ENCODE results near the gene SYAP1.

Gene SYAP1

DNA sequence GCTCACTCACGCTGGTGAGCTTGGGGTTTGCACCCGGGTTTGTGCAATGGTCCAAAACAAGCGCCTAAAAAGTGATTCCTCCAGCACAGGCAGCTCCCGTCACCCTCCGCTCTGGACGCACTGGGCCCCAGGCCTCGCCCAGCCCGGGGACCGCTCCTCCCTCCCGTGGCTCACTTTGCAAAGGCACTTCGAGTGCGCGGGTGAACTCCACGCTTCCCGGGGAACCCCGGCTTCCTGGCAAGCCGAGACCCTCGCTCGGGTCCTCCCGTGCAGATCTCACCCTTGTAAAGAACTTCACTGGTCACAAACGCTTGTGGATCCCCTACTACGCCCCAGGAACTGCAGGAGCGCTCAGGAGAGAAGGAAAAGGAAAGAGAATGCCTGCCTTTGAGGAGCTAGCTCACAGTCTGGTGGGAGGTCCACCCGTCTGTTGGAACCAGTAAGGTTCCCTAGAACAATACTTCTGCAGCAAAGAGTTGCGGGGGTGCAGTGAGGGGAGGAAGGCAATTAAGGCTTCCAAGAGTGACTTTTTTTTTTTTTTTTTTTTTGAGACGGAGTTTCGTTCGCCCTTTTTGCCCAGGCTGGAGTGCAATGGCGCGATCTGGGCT, 6.8 kb upstream of the SYAP1 start, which contains the start of gene CTPS2:
Gene CTPS2 (minus strand): TSS at position 122 of the 608 bp plus-strand sequence. CDS start 9,767 bp downstream, outside the sequence.
- TF ChIP-seq TAF1 (IDR thresholded peaks at IDR 0.05; ENCODE audit: borderline replicate concordance, insufficient read depth, low read length) (peak; percentile 65; the same call in 1 of the 2 replicates), POLR2AphosphoS5 (IDR thresholded peaks at IDR 0.05; ENCODE audit: low read depth, low read length) (peak; percentile 41; the same call in 1 of the 2 replicates)
- TF ChIP-seq, protein P1, sequence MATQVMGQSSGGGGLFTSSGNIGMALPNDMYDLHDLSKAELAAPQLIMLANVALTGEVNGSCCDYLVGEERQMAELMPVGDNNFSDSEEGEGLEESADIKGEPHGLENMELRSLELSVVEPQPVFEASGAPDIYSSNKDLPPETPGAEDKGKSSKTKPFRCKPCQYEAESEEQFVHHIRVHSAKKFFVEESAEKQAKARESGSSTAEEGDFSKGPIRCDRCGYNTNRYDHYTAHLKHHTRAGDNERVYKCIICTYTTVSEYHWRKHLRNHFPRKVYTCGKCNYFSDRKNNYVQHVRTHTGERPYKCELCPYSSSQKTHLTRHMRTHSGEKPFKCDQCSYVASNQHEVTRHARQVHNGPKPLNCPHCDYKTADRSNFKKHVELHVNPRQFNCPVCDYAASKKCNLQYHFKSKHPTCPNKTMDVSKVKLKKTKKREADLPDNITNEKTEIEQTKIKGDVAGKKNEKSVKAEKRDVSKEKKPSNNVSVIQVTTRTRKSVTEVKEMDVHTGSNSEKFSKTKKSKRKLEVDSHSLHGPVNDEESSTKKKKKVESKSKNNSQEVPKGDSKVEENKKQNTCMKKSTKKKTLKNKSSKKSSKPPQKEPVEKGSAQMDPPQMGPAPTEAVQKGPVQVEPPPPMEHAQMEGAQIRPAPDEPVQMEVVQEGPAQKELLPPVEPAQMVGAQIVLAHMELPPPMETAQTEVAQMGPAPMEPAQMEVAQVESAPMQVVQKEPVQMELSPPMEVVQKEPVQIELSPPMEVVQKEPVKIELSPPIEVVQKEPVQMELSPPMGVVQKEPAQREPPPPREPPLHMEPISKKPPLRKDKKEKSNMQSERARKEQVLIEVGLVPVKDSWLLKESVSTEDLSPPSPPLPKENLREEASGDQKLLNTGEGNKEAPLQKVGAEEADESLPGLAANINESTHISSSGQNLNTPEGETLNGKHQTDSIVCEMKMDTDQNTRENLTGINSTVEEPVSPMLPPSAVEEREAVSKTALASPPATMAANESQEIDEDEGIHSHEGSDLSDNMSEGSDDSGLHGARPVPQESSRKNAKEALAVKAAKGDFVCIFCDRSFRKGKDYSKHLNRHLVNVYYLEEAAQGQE (IDR thresholded peaks at IDR 0.05; ENCODE audit: insufficient read depth in 1 of 2, low read depth in 2 of 2, low read length in 2 of 2): no peak

GRCh38 chrX:16714504-16714903, 4.9 kb upstream of the SYAP1 start:
- TF ChIP-seq TAF1 (IDR thresholded peaks at IDR 0.05; ENCODE audit: borderline replicate concordance, insufficient read depth, low read length): no peak
- TF ChIP-seq SIN3A (IDR thresholded peaks at IDR 0.05; ENCODE audit: borderline replicate concordance, insufficient read depth, low read length): no peak
- TF ChIP-seq, protein P1 (IDR thresholded peaks at IDR 0.05; ENCODE audit: insufficient read depth in 1 of 2, low read depth in 2 of 2, low read length in 2 of 2): no peak
- TF ChIP-seq POLR2AphosphoS5 (IDR thresholded peaks at IDR 0.05; ENCODE audit: low read depth, low read length): no peak
- TF ChIP-seq FOXP2 (optimal IDR thresholded peaks at IDR 0.05; ENCODE audit: borderline replicate concordance, extremely low read depth, extremely low read length, insufficient read depth): no peak

DNA sequence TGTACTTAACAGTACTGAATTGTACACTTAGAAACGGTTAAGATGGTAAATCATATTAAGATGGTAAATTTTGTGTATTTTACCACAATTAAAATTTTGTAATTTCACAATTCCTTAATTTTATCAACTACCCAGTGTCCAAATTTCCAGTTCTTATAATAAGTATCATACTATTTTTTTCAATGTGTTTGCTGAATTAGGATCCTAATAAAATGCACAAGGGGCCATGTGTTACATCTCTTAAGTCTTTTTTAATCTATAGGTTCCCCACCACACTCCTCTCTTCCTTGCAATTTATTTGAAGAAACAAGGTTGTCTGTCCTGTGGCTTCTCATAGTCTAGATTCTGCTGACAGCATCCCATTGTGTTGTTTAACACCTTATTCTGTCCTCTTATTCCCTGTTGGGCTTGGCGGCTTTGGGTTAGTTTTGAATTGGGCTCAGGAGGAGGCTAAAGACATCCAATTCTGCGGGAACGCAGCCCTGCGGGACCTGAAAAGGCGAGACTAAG, 533 bp upstream of the SYAP1 start:
- TF ChIP-seq TAF1 (IDR thresholded peaks at IDR 0.05; ENCODE audit: borderline replicate concordance, insufficient read depth, low read length): no peak
- TF ChIP-seq, protein P1 (IDR thresholded peaks at IDR 0.05; ENCODE audit: insufficient read depth in 1 of 2, low read depth in 2 of 2, low read length in 2 of 2): no peak
- TF ChIP-seq SIN3A (IDR thresholded peaks at IDR 0.05; ENCODE audit: borderline replicate concordance, insufficient read depth, low read length): no peak
- TF ChIP-seq FOXP2 (optimal IDR thresholded peaks at IDR 0.05; ENCODE audit: borderline replicate concordance, extremely low read depth, extremely low read length, insufficient read depth): no peak
- no peak for TF ChIP-seq POLR2AphosphoS5 (IDR thresholded peaks at IDR 0.05; ENCODE audit: low read depth, low read length)

GRCh38 chrX:16722481-16722880, 3.1 kb downstream of the SYAP1 start:
- TF ChIP-seq, protein P1 (IDR thresholded peaks at IDR 0.05; ENCODE audit: insufficient read depth in 1 of 2, low read depth in 2 of 2, low read length in 2 of 2): no peak
- TF ChIP-seq TAF1 (IDR thresholded peaks at IDR 0.05; ENCODE audit: borderline replicate concordance, insufficient read depth, low read length) (no peak), SIN3A (IDR thresholded peaks at IDR 0.05; ENCODE audit: borderline replicate concordance, insufficient read depth, low read length) (no peak), POLR2AphosphoS5 (IDR thresholded peaks at IDR 0.05; ENCODE audit: low read depth, low read length) (no peak), FOXP2 (optimal IDR thresholded peaks at IDR 0.05; ENCODE audit: borderline replicate concordance, extremely low read depth, extremely low read length, insufficient read depth) (no peak)
